Prostate gland (tissue), 2 donors: ENCODE data around the gene DNM3.

Experiments used
- POLR2A ChIP-seq: fragments of 450-650 bp; IDR thresholded peaks from one replicate; pipeline ENCODE4 v1.6.1; 2016; ENCODE audit warnings: antibody characterized with exemption, mild to moderate bottlenecking
- TF ChIP-seq, protein P1 (sequence below), 4 experiments: fragments of 200-600 bp in 2 of 4; fragments of 450-650 bp in 2 of 4; sonication (generic) in 2 of 4; IDR thresholded peaks; 1 replicate in 3 of 4; 2 replicates in 1 of 4; pipeline ENCODE4 v1.5.1; 2016 to 2019; ENCODE audit warnings: antibody characterized with exemption in 4 of 4, mild to moderate bottlenecking in 2 of 4, moderate library complexity in 2 of 4

DNA sequence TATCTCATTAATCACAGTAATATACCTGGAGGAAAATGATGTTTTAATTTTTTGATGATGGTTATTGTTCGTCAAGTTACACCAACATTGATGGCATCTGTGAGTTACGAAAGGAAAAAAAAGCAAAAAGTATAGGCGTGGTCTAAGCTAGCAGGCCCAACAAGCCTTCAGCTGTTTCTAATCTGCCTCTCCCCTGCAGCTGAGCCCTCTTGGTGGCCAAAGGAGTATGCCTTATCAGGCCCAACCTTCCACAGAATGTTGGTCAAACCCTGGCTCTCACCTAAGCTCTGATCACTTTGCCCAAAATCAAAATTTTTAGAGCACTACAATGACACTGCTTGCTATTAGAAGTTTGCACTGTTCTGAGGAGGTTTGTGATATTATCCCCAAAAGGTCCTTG, 584.0 kb downstream of the DNM3 start:
- TF ChIP-seq, protein P1, sequence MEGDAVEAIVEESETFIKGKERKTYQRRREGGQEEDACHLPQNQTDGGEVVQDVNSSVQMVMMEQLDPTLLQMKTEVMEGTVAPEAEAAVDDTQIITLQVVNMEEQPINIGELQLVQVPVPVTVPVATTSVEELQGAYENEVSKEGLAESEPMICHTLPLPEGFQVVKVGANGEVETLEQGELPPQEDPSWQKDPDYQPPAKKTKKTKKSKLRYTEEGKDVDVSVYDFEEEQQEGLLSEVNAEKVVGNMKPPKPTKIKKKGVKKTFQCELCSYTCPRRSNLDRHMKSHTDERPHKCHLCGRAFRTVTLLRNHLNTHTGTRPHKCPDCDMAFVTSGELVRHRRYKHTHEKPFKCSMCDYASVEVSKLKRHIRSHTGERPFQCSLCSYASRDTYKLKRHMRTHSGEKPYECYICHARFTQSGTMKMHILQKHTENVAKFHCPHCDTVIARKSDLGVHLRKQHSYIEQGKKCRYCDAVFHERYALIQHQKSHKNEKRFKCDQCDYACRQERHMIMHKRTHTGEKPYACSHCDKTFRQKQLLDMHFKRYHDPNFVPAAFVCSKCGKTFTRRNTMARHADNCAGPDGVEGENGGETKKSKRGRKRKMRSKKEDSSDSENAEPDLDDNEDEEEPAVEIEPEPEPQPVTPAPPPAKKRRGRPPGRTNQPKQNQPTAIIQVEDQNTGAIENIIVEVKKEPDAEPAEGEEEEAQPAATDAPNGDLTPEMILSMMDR (IDR thresholded peaks at IDR 0.05): no peak
- no peak for TF ChIP-seq POLR2A
